PC-3 (cell line): ENCODE measurements around the gene P2RY1.

Source experiments
- CTCF ChIP-seq: fragments of 300-600 bp; sonication (generic); conservative IDR thresholded peaks from 2 replicates; pipeline ENCODE4 v1.5.1; 2017; ENCODE audit warnings: antibody characterized with exemption, low read depth, mild to moderate bottlenecking, low read length
- EZH2 ChIP-seq: fragments of 300-600 bp; sonication (generic); IDR thresholded peaks from one replicate; pipeline ENCODE4 v1.6.1; 2017; ENCODE audit warnings: antibody characterized with exemption, mild to moderate bottlenecking, low read length; ENCODE audit not compliant: unreplicated experiment
- EZH2phosphoT487 ChIP-seq: fragments of 300-600 bp; sonication (generic); IDR thresholded peaks from 2 replicates; pipeline ENCODE4 v1.6.1; 2018; ENCODE audit warnings: mild to moderate bottlenecking, antibody characterized with exemption, low read length, borderline replicate concordance

GRCh38 chr3:152823173-152823572 is 11.8 kb upstream of the P2RY1 start:
- TF ChIP-seq CTCF (no peak), EZH2 (no peak), EZH2phosphoT487 (no peak)
